ENCODE results near the gene TPGS2.
"Not testable (repeated sequence)": the region's sequence is repeated elsewhere in the genome, so short reads cannot be mapped to it uniquely, and the experiment has no call there.

Gene TPGS2

DNA sequence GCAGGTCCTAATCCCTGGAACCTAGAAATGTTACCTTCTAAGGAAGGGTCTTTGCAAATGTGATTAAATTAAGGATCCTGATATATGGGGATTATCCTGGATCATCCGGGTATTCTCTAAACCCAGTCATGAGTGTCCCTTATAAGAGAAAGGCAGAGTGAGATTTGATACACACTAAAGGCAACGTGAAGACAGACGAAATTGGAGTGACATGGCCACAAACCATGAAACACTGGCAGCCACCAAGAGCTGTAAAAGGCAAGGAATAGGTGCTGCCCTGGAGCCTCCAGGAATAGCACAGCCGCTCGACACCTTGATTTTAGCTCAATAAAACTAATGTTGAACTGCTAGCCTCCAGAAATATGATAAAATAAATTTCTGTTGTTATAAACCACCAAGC lies 45.0 kb downstream of the TPGS2 start:
- H3K27ac ChIP-seq = no peak overlapping the region
- no peak overlapping the region for H3K4me3 ChIP-seq

DNA sequence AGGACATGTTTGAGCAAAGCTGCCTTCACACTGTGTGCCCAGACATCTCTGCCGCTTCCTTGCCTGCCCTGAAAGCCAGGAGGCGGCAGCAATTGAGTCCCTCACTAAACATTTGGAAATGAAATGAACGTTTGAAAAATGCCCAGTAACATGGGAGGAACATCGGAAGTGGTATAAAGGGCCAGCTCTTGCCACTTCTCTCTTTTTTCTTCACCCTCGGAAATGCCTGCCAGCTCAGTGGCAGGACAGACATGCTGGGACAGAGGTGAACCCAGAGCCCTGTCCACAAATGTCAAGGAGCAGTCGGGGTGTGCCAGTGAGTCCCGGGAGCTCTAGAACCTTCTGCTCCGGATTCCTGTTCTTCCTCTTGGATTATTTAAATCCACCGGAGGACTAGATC lies 46.1 kb downstream of the TPGS2 start:
- H3K27ac ChIP-seq = no peak overlapping the region
- no peak overlapping the region for H3K4me3 ChIP-seq

GRCh38 chr18:36780748-36781147 lies 48.1 kb downstream of the TPGS2 start:
- Histone ChIP-seq H3K4me3 (no peak overlapping the region), H3K27ac (no peak overlapping the region)

DNA sequence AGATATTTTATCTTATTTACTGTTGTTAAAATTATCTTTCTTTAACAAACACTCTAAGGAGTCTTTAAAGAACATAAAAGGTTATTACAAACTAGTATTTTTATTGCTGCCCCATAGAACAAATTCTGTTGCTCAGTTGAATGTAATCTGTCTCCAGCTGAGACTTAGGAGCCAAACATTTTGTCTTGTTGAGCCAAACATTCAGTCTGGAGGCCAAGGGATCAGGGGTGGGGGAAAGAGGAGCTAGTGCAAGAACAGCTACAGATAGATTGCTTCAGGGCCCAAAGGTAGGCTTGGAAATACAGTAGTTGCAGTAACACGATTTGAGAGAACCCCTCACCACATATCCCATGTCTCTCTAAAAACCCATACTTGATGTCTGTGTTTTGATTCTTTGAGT lies 51.2 kb downstream of the TPGS2 start:
- H3K4me3 ChIP-seq = no peak overlapping the region

DNA sequence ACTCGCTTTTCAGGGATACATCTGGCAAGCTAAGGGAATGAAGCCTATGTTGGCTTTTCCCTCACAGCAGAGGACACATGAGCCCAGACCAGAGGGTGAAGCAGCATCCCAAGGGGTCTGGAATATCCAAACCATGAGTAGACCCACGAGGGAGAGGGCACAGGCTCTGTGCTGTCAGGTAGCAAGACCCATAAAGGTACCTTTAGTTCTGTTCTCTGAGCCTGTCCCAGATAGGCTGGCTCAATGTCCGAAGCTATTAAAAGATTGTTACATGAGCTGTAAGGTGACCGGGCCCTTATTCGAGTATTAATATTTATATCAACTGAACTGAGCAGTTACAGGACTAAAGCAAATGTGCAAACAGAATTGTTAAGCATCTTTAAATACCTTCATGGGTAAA lies 52.2 kb downstream of the TPGS2 start:
- Histone ChIP-seq H3K4me3 (no peak overlapping the region), H3K27ac (no peak overlapping the region)

More for the DNA sequence above, 51.2 kb downstream of the TPGS2 start:
- H3K27ac ChIP-seq = no peak overlapping the region

- H3K27ac ChIP-seq = no peak overlapping the region
- H3K4me3 ChIP-seq = no peak overlapping the region
Observed at GRCh38 chr18:36775396-36775795, 53.4 kb downstream of the TPGS2 start.

GRCh38 chr18:36772241-36772723 lies 56.5 kb downstream of the TPGS2 start:
- Histone ChIP-seq H3K27ac (no peak overlapping the region), H3K4me3 (no peak overlapping the region)

GRCh38 chr18:36771245-36771644 lies 57.6 kb downstream of the TPGS2 start:
- Histone ChIP-seq H3K27ac (no peak overlapping the region), H3K4me3 (no peak overlapping the region)

DNA sequence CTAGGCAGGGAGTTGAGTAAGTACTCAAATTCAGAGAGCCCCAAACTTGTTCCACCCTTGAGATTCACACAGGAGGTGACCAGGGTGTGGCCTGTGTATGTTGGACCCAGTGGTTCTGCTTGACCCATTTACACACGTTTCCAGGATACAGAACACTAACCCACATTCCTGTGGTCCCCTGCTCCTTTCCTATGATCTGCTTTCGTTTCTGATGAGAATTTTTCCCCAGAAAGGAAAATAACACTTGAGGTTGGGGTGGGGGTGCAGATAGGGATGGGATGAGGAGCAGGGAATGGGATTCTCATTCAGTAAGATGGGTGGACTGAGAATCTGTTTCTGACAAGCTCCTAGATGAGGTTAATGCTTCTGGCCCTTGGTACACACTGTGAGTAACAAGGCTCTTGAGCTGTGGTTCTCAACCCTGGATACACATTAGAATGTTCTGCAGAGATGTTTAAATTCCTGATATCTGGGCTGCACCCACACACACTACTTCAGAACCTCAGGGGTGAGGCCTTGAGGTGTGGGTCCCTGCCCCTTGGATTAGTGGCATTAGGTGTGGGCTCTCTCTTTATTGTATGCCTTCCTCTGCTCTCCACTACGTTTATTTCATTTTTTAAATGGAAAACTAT lies 58.4 kb downstream of the TPGS2 start:
- Histone ChIP-seq H3K4me3 (no peak overlapping the region), H3K27ac (no peak overlapping the region)

DNA sequence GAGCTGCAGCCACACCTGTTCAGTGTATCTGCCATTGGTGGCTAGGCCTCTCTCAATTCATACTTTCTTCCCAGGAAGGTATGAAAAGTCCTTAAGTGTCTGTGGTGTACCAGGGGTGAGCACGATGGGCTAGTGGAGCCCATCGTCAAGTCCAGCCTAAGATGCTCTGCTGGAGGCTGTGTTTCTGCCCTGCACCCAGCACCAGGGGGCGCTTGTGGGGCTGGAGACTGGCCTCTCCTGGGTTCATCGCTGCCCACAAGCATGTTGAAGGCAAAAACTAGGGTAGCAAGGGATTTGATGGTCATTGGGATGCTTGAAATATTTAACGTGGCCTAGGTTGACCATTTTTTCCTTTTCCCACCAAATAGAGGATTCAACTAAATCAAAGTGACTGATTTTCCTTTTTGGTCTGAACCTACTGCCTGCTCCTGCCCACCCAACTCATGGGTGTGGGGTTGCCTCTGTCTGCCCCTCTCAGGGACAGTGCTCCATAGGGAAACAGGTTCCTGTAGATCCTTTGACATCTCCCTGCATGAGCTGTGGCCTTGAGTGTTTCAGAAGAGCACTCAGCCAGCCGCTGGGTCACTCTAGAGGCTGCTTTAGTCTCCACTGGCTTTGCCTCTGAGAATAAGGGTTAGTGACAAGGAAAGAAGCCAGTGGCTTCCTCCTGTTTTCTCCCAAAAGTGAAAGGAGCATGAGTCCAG lies 59.0 kb downstream of the TPGS2 start:
- Histone ChIP-seq H3K27ac (peak overlapping the region in 1 of 21 experiments; percentile 25), H3K4me3 (no peak overlapping the region)

GRCh38 chr18:36769172-36769571 lies 59.6 kb downstream of the TPGS2 start:
- no peak overlapping the region for H3K27ac ChIP-seq
- H3K4me3 ChIP-seq = no peak overlapping the region

DNA sequence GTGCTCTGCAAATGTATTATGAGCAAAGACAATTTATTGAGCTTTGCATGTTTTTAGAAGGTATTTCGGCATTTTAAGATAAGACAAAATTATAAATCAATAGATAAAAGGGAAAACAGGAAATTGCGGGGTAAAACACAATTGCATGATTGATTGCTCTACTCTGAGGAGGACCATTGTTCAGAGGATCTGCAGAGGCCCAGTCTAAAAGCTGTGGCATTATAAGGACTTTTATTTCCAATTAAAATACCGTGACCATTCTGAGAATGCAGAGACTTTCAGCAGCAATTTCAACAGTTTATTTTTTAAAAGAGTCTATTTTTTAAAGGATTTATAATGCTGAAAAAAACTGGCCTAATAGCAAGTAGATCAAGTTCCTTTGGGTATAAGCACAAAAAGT lies 62.0 kb downstream of the TPGS2 start:
- Histone ChIP-seq H3K27ac (no peak overlapping the region), H3K4me3 (no peak overlapping the region)

DNA sequence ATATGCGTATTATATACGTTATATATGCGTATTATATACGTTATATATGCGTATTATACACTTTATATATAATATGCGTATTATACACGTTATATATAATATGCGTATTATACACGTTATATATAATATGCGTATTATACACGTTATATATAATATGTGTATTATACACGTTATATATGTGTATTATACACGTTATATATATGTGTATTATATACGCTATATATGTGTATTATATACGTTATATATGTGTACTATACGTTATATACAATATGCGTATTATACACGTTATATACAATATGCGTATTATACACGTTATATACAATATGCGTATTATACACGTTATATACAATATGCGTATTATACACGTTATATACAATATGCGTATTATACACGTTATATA lies 65.8 kb downstream of the TPGS2 start:
- not testable (repeated sequence) for H3K27ac ChIP-seq

DNA sequence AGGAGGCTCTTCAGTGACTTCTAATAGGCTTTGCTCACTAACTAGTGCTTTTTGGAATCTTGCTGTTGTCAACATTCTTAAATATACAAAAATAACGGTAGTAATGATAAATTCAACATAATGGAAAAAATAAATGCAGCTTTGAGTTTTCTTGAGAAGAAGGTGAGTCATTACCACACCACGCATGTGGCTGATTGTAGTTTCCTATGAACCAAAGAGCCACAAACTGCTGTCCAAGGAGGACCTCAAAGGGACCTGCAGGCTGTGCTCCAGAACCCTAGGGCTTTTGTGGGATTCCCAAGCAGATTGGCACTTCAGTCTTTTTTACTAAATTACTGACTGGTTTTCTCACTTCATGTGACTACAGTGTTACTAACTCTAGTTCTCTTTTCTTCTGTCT lies 66.7 kb downstream of the TPGS2 start:
- Histone ChIP-seq H3K4me3 (no peak overlapping the region), H3K27ac (no peak overlapping the region)

More for the DNA sequence above, 65.8 kb downstream of the TPGS2 start:
- not testable (repeated sequence) for H3K4me3 ChIP-seq

DNA sequence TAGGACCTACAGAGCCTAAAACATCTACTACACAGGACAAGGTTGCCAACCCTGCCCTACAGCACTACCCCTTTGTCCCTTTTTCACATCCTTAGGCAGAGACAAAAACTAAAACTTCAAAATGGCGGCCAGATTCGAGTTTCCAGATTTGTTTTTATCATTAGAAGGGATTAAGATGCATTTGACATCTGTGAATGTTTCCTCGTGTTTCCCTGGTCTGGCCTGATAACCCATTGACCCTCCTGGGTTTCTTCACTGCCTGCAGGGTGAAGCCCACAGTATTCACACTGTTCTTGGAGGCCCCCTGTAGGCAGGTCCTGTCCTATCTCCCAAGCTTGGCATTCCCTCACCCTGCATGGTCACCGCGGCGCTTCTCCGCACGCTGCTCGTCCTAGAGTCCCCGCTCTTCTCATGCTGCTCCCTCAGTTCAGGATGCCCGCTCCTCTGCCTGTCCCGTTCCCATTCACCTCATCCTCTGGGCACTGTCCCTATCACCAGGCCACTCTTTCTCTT lies 67.6 kb downstream of the TPGS2 start:
- H3K4me3 ChIP-seq = no peak overlapping the region
- no peak overlapping the region for H3K27ac ChIP-seq

DNA sequence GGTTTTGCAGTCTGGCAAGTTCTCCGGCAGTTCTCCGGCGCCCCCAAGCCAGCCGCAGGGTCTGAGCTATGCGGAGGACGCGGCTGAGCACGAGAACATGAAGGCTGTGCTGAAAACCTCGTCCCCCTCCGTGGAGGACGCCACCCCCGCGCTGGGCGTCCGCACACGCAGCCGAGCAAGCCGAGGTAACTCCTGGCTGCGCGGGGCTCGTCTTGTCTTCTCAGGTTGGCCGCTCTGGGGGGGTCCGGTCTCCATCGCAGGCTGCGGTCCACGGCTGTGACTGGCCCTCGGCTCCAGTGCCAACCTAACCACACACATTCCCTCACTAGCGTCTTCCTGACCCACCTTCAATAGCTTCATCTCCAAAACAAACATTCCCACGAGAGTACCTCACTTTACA lies 68.2 kb downstream of the TPGS2 start:
- no peak overlapping the region for H3K4me3 ChIP-seq

GRCh38 chr18:36759167-36759776 lies 69.5 kb downstream of the TPGS2 start:
- Histone ChIP-seq H3K27ac (no peak overlapping the region), H3K4me3 (no peak overlapping the region)

More for the DNA sequence above, 68.2 kb downstream of the TPGS2 start:
- no peak overlapping the region for H3K27ac ChIP-seq

DNA sequence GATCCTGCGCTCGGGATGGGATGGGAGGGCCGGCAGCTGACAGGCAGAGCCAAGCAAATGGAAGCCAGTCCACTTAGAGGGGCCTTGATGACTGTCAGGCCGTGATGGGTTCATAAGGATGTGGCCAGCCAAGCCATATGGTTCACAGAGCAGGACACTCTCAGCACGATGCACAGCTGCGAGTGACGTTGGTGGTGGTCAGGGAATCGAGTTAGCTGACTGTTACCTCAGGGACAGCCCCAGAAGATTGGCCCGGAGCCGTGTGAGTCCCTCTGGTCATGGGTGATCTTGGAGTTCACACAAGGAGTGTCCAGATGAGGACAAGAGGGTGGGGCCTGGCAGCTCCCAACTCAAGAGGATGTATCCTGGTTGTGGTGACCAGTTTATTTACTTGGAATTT lies 70.2 kb downstream of the TPGS2 start:
- no peak overlapping the region for H3K4me3 ChIP-seq
- H3K27ac ChIP-seq = no peak overlapping the region

DNA sequence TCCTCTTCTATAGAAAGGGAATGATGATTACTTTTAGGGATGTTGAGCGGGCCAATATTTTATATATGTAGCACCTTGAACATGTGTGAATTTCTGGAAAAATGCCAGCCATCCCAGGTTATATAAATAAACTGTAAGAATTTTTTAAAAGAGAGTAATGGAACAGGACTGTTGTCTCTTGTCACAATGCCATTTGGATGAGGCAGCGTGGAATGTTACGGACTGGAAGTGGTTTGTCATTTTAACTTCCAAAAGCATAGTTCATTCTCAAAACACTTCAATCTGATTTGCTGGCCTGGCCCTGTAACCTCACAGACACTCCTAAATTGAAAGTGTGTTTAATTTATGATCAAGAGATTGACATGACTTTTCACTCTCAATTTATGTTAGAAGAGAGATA lies 70.8 kb downstream of the TPGS2 start:
- H3K4me3 ChIP-seq = no peak overlapping the region
- H3K27ac ChIP-seq = peak overlapping the region in 2 of 21 experiments; percentile 3 to 24

GRCh38 chr18:36757081-36757480 lies 71.7 kb downstream of the TPGS2 start:
- peak overlapping the region in 1 of 21 experiments; percentile 54 for H3K27ac ChIP-seq
- no peak overlapping the region for H3K4me3 ChIP-seq

DNA sequence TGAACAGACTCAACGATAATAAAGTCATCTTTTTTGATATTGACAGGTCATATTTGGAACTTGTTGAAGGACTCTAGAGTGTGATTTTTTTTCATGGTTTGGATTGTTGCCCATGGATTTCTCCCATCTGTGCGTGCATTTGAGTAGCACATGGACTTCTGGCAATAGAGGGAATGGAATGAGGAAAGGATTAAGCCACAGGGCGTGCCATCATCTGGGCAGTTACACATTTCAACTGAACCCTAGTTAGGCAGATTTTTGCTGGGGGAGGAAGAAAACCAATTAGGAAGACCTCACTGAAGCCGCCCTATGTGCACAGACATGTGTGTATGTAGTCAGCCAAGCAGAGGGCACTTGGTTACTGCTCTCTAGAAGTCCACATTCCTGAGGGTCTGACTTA lies 72.6 kb downstream of the TPGS2 start:
- peak overlapping the region in 5 of 21 experiments; percentile 15 to 51 (median 37) for H3K27ac ChIP-seq

More for the DNA sequence above, 72.6 kb downstream of the TPGS2 start:
- no peak overlapping the region for H3K4me3 ChIP-seq
